DND-41 (cell line): Measurements from ENCODE around the gene LRRC28.

Experiments used
- EZH2 ChIP-seq: IDR thresholded peaks from 3 replicates; pipeline ENCODE4 v1.6.1; 2012; ENCODE audit warnings: borderline replicate concordance, low read depth, mild to moderate bottlenecking, moderate library complexity, low read length, inconsistent platforms; ENCODE audit not compliant: severe bottlenecking
- TF ChIP-seq, protein P1 (sequence below): IDR thresholded peaks from 2 replicates; pipeline ENCODE4 v1.5.1; 2012; ENCODE audit warnings: borderline replicate concordance, low read length, moderate library complexity, mild to moderate bottlenecking; ENCODE audit not compliant: poor library complexity, severe bottlenecking; ENCODE audit errors: extremely low read depth

DNA sequence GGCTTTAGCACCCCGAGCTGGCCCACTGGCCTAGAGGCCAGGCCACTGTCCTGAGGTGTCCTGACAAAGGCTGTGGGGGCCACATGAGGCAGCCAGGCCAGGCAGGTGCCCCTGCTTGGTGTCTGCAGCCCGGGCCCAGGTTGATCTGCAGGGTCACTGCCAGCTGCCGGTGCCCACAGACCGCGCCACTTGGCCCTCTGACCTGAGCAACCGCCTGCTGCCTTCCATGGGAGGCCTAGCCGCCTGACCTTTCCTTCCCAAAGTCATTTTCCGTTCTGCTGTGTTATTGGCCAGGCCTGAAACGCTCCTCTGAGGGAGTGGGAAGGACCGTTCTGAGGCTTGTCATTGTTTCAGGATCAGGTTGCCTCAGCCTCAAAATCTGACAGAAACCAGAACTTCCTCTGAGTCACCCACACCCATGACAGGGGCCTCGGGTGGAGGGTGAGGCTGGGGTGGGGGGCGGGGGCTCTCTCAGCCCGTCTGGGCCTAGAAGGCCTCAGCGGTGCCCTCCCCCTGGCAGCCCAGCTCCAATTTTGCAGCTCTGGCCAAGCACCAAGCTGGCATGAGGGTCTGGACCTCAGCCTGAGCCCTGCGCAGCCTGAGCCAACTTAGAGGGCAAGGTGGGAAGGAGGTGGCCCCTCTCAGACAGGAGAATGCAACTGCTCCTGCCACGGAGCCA, 173.8 kb downstream of the LRRC28 start:
- TF ChIP-seq, protein P1, sequence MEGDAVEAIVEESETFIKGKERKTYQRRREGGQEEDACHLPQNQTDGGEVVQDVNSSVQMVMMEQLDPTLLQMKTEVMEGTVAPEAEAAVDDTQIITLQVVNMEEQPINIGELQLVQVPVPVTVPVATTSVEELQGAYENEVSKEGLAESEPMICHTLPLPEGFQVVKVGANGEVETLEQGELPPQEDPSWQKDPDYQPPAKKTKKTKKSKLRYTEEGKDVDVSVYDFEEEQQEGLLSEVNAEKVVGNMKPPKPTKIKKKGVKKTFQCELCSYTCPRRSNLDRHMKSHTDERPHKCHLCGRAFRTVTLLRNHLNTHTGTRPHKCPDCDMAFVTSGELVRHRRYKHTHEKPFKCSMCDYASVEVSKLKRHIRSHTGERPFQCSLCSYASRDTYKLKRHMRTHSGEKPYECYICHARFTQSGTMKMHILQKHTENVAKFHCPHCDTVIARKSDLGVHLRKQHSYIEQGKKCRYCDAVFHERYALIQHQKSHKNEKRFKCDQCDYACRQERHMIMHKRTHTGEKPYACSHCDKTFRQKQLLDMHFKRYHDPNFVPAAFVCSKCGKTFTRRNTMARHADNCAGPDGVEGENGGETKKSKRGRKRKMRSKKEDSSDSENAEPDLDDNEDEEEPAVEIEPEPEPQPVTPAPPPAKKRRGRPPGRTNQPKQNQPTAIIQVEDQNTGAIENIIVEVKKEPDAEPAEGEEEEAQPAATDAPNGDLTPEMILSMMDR = no peak
- TF ChIP-seq EZH2 = no peak
